PC-3 (cell line): Measurements from ENCODE around the gene GPANK1. TPM values are rescaled to one million over a fixed set of nuclear protein-coding genes. Genes with fewer than 3 reads are reported as not detected.
A peak's percentile ranks its signal among the peaks of the same experiment; 100 is the strongest.

ENCODE experiments used
- ATAC-seq: fragments of 200-7000 bp; cut with Tn5 transposase; 2 replicates; pipeline ENCODE4 v1.9.1; 2020; ENCODE audit warnings: mild to moderate bottlenecking, moderate library complexity
- BruUV-seq: library from RNA; stranded (reverse); fragments of 400-500 nt; replicated peaks from 2 replicates; lab custom pipeline; 2021; lab: Mats Ljungman, UMichigan
- CTCF ChIA-PET: fragments of 300-600 bp; sonication (Branson Sonifier 250); formaldehyde crosslinking; loops from one replicate; lab custom pipeline; 2022; ENCODE audit warnings: antibody characterized with exemption; lab: Charles Lee
- POLR2A ChIA-PET: fragments of 300-600 bp; sonication (Branson Sonifier 250); formaldehyde crosslinking; loops from one replicate; lab custom pipeline; 2022; ENCODE audit warnings: antibody characterized with exemption; ENCODE audit not compliant: unreplicated experiment; lab: Charles Lee
- DNase-seq: peaks from one replicate; pipeline ENCODE4 v3.0.0-alpha.2; 2015
- H2AFZ ChIP-seq: fragments of 300-600 bp; sonication (generic); 2 replicates; pipeline ENCODE4 v1.6.0; 2016; ENCODE audit warnings: antibody characterized with exemption, low read length
- H3F3A ChIP-seq: fragments of 300-600 bp; sonication (generic); one replicate; pipeline ENCODE4 v1.6.0; 2017; ENCODE audit warnings: antibody characterized with exemption, low read length, control low read depth, mild to moderate bottlenecking; ENCODE audit not compliant: unreplicated experiment
- H3K27ac ChIP-seq: fragments of 300-600 bp; sonication (generic); 2 replicates; pipeline ENCODE4 v1.5.1; 2016; ENCODE audit warnings: mild to moderate bottlenecking, low read length
- H3K27me3 ChIP-seq: fragments of 300-600 bp; sonication (generic); 2 replicates; pipeline ENCODE4 v1.6.1; 2016; ENCODE audit warnings: low read length, mixed read lengths
- H3K36me3 ChIP-seq: fragments of 300-600 bp; sonication (generic); 2 replicates; pipeline ENCODE4 v1.6.1; 2016; ENCODE audit warnings: low read depth, mixed run types, low read length, mixed read lengths
- H3K4me1 ChIP-seq: fragments of 300-600 bp; sonication (generic); 2 replicates; pipeline ENCODE4 v1.5.1; 2016; ENCODE audit warnings: low read length; ENCODE audit not compliant: insufficient read depth
- H3K4me2 ChIP-seq: fragments of 300-600 bp; sonication (generic); 2 replicates; pipeline ENCODE4 v1.6.0; 2016; ENCODE audit warnings: low read length
- H3K4me3 ChIP-seq: fragments of 300-600 bp; sonication (generic); 2 replicates; pipeline ENCODE4 v1.5.1; 2016; ENCODE audit warnings: mild to moderate bottlenecking, low read length, mixed read lengths
- H3K79me2 ChIP-seq: fragments of 300-600 bp; sonication (generic); 2 replicates; pipeline ENCODE4 v1.6.1; 2017; ENCODE audit warnings: low read length, mixed read lengths
- H3K9ac ChIP-seq: fragments of 300-600 bp; sonication (generic); 2 replicates; pipeline ENCODE4 v1.6.0; 2016; ENCODE audit warnings: mild to moderate bottlenecking, low read length
- H3K9me2 ChIP-seq: fragments of 300-600 bp; sonication (generic); replicated peaks from 2 replicates; pipeline ENCODE4 v1.6.1; 2016; ENCODE audit warnings: mixed run types, low read length, mixed read lengths
- H3K9me3 ChIP-seq: fragments of 300-600 bp; sonication (generic); 2 replicates; pipeline ENCODE4 v1.6.1; 2016; ENCODE audit warnings: low read length, mixed read lengths
- H4K20me1 ChIP-seq: fragments of 300-600 bp; sonication (generic); 2 replicates; pipeline ENCODE4 v1.6.1; 2016; ENCODE audit warnings: low read length, mixed read lengths
- EZH2 ChIP-seq: fragments of 300-600 bp; sonication (generic); IDR thresholded peaks from one replicate; pipeline ENCODE4 v1.6.1; 2017; ENCODE audit warnings: antibody characterized with exemption, mild to moderate bottlenecking, low read length; ENCODE audit not compliant: unreplicated experiment
- EZH2phosphoT487 ChIP-seq: fragments of 300-600 bp; sonication (generic); IDR thresholded peaks from 2 replicates; pipeline ENCODE4 v1.6.1; 2018; ENCODE audit warnings: mild to moderate bottlenecking, antibody characterized with exemption, low read length, borderline replicate concordance
- intact Hi-C: fragments of 100-400 bp; cut with micrococcal nuclease; formaldehyde crosslinking; loops from 2 replicates; pipeline ENCODE4 v1.9.0; 2023
- total RNA-seq: library from RNA; depleted of rRNA; stranded (reverse); fragments of >200 nt; gene quantifications from 2 replicates; pipeline ENCODE4 v1.2.3, GENCODE V29; 2014
- TF ChIP-seq, protein P1 (sequence below): fragments of 300-600 bp; sonication (generic); conservative IDR thresholded peaks from 2 replicates; pipeline ENCODE4 v1.5.1; 2017; ENCODE audit warnings: antibody characterized with exemption, low read depth, mild to moderate bottlenecking, low read length

The GPANK1 gene
- total RNA-seq, 1 experiment from 2014 or later: 11.8 TPM

DNA sequence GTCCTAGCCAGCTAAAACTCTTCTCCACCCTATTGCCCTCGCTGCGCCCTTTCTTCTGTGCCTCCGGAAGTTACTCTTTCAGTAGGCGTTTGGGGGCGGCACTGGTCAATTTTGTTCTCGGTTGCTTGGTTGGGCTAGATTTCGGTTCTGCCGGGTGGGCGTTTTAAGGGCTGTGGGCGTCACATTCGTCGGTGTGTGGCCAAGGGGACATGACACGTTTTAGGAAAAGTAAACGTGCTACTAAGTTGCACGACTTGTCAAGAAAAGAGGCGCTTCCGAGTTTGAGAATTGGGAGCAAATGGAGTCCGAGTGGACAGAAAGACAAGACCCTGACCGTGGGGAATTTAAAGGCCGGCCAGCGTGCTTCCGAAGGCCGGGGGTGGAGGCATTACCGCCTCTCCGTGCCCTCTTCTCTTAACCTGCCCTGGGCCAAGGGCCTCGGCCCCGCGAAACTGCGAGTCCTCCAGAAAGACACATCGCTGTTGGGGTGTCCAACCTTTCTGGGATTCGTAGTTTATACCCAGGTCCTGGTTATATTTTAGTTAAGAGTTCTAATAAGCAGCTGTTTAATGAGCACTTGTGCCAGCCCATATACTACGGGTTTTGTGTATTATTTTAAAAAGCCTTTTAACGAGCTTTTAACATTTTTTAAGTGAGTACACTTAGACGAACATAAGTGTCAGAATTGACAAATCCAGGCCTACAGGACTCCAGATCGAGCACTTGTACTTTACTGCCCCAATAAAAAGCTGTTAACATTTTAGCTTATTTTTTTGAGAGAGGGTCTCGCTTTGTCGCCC lies 11.7 kb downstream of the GPANK1 start:
- peaks cover 46% of the 10 kb centered on the region for H3K79me2 ChIP-seq
- intact Hi-C loops: loop anchor here (1.0 kb wide), 1 partner anchor 33 kb away; the partner anchor contains the start of gene PRRC2A
- peak overlapping the region; percentile 69 for H2AFZ ChIP-seq

DNA sequence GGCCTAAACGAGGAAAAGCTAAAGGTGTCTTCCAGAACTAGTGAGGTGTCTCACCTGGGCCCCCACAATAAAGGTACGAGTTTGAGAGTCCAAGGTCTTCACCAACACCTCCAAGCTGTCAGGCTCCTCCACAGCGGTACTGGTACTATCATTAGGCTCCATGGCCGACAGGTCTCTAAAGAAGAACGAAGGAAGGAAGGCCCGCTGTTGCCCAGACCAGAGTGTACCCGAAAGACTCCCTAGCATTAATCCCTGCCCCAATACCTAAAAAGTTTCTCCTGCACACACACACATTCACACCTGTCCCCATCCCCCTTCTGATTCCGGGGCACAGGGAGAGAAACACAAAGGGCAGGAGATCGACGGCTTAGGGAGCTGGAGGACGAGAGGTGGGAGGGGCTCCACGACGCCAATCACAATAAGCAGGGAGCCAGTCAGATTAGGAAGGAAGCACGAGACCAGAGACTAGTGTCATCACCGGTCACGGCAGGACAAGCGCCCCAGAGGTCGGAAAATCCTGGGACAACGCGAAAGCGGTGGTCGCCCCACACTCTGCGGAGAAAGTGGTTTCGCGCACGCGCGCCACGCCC lies 13.1 kb downstream of the GPANK1 start:
- BruUV-seq: TSS peak; percentile 54

More for the DNA sequence above, 11.7 kb downstream of the GPANK1 start:
- ChIA-PET POLR2A (interaction anchor here (0.6 to 0.7 kb wide), 4 partner anchors 10 to 245 kb away, joined by 5 to 14 read pairs (median 9); no protein-coding TSS in a partner anchor), CTCF (interaction anchor here (0.6 kb wide), 1 partner anchor 1319 kb away, joined by 5 read pairs; no protein-coding TSS in a partner anchor)
- Histone ChIP-seq H3K4me1 (peaks cover 24% of the 10 kb centered on the region), H3K9me2 (no peaks in the 10 kb centered on the region), H3K4me3 (peak overlapping the region; percentile 88), H3K27ac (peak overlapping the region; percentile 86), H3K9me3 (no peaks in the 10 kb centered on the region), H3K9ac (peak overlapping the region; percentile 95), H4K20me1 (no peaks in the 10 kb centered on the region; the same call in 1 of the 2 replicates), H3K36me3 (peaks cover 23% of the 10 kb centered on the region), H3K4me2 (peak overlapping the region; percentile 90), H3F3A (no peaks in the 10 kb centered on the region), H3K27me3 (no peaks in the 10 kb centered on the region)
- DNase-seq: no peak
- peak; percentile 66 for ATAC-seq
- TSS peak; percentile 94 for BruUV-seq
- TF ChIP-seq, protein P1, sequence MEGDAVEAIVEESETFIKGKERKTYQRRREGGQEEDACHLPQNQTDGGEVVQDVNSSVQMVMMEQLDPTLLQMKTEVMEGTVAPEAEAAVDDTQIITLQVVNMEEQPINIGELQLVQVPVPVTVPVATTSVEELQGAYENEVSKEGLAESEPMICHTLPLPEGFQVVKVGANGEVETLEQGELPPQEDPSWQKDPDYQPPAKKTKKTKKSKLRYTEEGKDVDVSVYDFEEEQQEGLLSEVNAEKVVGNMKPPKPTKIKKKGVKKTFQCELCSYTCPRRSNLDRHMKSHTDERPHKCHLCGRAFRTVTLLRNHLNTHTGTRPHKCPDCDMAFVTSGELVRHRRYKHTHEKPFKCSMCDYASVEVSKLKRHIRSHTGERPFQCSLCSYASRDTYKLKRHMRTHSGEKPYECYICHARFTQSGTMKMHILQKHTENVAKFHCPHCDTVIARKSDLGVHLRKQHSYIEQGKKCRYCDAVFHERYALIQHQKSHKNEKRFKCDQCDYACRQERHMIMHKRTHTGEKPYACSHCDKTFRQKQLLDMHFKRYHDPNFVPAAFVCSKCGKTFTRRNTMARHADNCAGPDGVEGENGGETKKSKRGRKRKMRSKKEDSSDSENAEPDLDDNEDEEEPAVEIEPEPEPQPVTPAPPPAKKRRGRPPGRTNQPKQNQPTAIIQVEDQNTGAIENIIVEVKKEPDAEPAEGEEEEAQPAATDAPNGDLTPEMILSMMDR: 0 out of 2 replicates have a peak, but pooled peaks have one; percentile 22
- no peak for TF ChIP-seq EZH2

More for the DNA sequence above, 13.1 kb downstream of the GPANK1 start:
- no peaks in the 10 kb centered on the region for H3K27me3 ChIP-seq
- H3K9ac ChIP-seq: peak overlapping the region; percentile 95
- ATAC-seq: peak; percentile 62
- H3K79me2 ChIP-seq: peaks cover 36% of the 10 kb centered on the region
- peaks cover 17% of the 10 kb centered on the region for H3K4me1 ChIP-seq
- TF ChIP-seq EZH2 (no peak), EZH2phosphoT487 (no peak)
- TF ChIP-seq, protein P1: no peak
- no peaks in the 10 kb centered on the region for H3K9me3 ChIP-seq
- H3K27ac ChIP-seq: peak overlapping the region; percentile 86
- peaks cover 32% of the 10 kb centered on the region for H3K36me3 ChIP-seq
- H3F3A ChIP-seq: no peaks in the 10 kb centered on the region
- intact Hi-C loops: loop anchor here (1.0 kb wide), 1 partner anchor 31 kb away; the partner anchor contains the start of gene PRRC2A
- H2AFZ ChIP-seq: peak overlapping the region; percentile 69
- POLR2A ChIA-PET: interaction anchor here (0.6 to 1.0 kb wide), 3 partner anchors 14 to 30 kb away, joined by 4 to 7 read pairs (median 6); no protein-coding TSS in a partner anchor
- H3K4me2 ChIP-seq: peak overlapping the region; percentile 90
- CTCF ChIA-PET: no interaction called here
- peak; percentile 52 for DNase-seq
- H3K9me2 ChIP-seq: no peaks in the 10 kb centered on the region
- no peaks in the 10 kb centered on the region; the same call in 1 of the 2 replicates for H4K20me1 ChIP-seq
- H3K4me3 ChIP-seq: peak overlapping the region; percentile 88
